ENCODE data around the gene HK2.

DNA sequence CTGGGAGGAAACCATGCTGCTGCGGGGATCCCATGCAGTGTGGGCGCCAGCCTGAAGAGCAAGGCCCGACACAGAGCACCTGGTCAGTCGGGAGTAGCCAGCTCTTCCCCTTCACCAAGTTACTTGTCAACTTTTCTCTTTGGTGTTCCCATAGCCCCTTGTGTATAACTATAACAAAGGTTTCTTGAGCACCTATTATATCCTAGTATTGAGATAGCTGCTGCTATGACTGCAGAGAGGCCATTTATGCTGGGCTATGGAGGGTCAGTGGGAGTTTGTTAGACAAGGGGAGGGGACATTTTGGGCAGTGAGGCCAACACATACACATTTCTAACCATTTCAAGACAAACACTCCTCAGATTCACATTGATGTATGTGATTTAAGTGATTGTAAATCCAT is 10.8 kb downstream of the HK2 start:
- TF ChIP-seq CTCF (IDR thresholded peaks at IDR 0.05; ENCODE audit: insufficient read depth, low read depth, low read length) (no peak), EZH2 (IDR thresholded peaks at IDR 0.05; ENCODE audit: insufficient read depth, low read length) (no peak)
